HCT116 (cell line): ENCODE data around the gene PLEKHM3.

ENCODE experiments used
- CTCF ChIP-seq, 3 experiments: fragments of 200-600 bp in 1 of 3; sonication (generic) in 1 of 3; IDR thresholded peaks in 2 of 3; conservative IDR thresholded peaks in 1 of 3; 2 replicates each; pipeline ENCODE4 v1.5.1; 2012 to 2017; ENCODE audit warnings: low read depth in 2 of 3, low read length in 2 of 3, antibody characterized with exemption in 1 of 3, borderline replicate concordance in 1 of 3, control low read depth in 1 of 3, mild to moderate bottlenecking in 1 of 3, mixed read lengths in 1 of 3, mixed run types in 1 of 3, moderate library complexity in 1 of 3; ENCODE audit not compliant: insufficient read depth in 1 of 3
- EZH2 ChIP-seq: fragments of 200-600 bp; sonication (generic); IDR thresholded peaks from 2 replicates; pipeline ENCODE4 v1.6.1; 2017; ENCODE audit warnings: antibody characterized with exemption, mixed run types
- EZH2phosphoT487 ChIP-seq: fragments of 200-600 bp; IDR thresholded peaks from 2 replicates; pipeline ENCODE4 v1.6.1; 2018; ENCODE audit warnings: antibody characterized with exemption, borderline replicate concordance
- JUND ChIP-seq: IDR thresholded peaks from 2 replicates; pipeline ENCODE4 v1.6.1; 2012
- POLR2A ChIP-seq: IDR thresholded peaks from 2 replicates; pipeline ENCODE4 v1.7.0; 2011; ENCODE audit warnings: borderline replicate concordance; ENCODE audit not compliant: insufficient read depth, insufficient read length; ENCODE audit errors: extremely low read depth
- POLR2AphosphoS5 ChIP-seq: IDR thresholded peaks from 2 replicates; pipeline ENCODE4 v1.6.1; 2011; ENCODE audit warnings: mild to moderate bottlenecking, low read depth, low read length, moderate library complexity
- RAD21 ChIP-seq: IDR thresholded peaks from 2 replicates; pipeline ENCODE4 v1.6.1; 2012; ENCODE audit warnings: low read depth, mild to moderate bottlenecking
- SP1 ChIP-seq: IDR thresholded peaks from 2 replicates; pipeline ENCODE4 v1.6.1; 2012; ENCODE audit warnings: low read depth
- TCF7L2 ChIP-seq: IDR thresholded peaks from 2 replicates; pipeline ENCODE4 v1.7.0; 2011; ENCODE audit warnings: borderline replicate concordance, inconsistent platforms; ENCODE audit not compliant: insufficient read depth, insufficient read length; ENCODE audit errors: extremely low read depth
- ZNF274 ChIP-seq: fragments of 200-500 bp; sonication (Bioruptor generic); IDR thresholded peaks from 2 replicates; pipeline ENCODE4 v1.6.1; 2014; ENCODE audit warnings: mild to moderate bottlenecking, low read depth, low read length, inconsistent platforms
- TF ChIP-seq, protein P1 (sequence below): IDR thresholded peaks from 2 replicates; pipeline ENCODE4 v1.6.1; 2011; ENCODE audit warnings: mild to moderate bottlenecking, low read length, moderate library complexity; ENCODE audit not compliant: insufficient replicate concordance; ENCODE audit errors: extremely low read depth
- TF ChIP-seq, protein P2 (sequence below): IDR thresholded peaks from 2 replicates; pipeline ENCODE4 v1.6.1; 2012

DNA sequence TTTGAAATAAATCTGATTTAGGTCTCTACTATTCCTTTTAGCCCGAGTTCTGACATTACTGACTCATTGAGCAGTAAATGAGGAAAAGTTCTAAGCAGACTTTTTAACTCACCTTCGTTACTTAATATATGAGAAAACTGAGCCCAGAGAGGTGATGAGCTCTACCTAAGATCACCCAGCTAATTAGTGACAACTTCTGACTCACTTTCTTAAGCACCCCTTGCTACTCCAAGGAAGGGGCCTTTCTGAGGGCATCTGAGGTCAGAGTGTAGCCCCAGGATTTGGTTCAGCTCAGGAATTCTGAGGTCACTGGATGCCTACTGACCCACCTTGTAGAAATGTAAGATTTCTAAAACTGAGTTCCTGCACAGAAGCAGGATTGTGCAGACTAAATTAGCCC, 153.4 kb downstream of the PLEKHM3 start:
- TF ChIP-seq, protein P1, sequence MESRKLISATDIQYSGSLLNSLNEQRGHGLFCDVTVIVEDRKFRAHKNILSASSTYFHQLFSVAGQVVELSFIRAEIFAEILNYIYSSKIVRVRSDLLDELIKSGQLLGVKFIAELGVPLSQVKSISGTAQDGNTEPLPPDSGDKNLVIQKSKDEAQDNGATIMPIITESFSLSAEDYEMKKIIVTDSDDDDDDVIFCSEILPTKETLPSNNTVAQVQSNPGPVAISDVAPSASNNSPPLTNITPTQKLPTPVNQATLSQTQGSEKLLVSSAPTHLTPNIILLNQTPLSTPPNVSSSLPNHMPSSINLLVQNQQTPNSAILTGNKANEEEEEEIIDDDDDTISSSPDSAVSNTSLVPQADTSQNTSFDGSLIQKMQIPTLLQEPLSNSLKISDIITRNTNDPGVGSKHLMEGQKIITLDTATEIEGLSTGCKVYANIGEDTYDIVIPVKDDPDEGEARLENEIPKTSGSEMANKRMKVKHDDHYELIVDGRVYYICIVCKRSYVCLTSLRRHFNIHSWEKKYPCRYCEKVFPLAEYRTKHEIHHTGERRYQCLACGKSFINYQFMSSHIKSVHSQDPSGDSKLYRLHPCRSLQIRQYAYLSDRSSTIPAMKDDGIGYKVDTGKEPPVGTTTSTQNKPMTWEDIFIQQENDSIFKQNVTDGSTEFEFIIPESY = no peak
- TF ChIP-seq CTCF (IDR thresholded peaks at IDR 0.05 in 2 of 3, conservative IDR thresholded peaks at IDR 0.05 in 1 of 3; ENCODE audit: borderline replicate concordance in 1 of 3, insufficient read depth in 1 of 3, low read depth in 2 of 3, low read length in 2 of 3) (no peak), RAD21 (no peak), JUND (no peak), POLR2AphosphoS5 (no peak), POLR2A (no peak), TCF7L2 (no peak), SP1 (no peak), EZH2phosphoT487 (no peak), ZNF274 (no peak), EZH2 (no peak)
- TF ChIP-seq, protein P2, sequence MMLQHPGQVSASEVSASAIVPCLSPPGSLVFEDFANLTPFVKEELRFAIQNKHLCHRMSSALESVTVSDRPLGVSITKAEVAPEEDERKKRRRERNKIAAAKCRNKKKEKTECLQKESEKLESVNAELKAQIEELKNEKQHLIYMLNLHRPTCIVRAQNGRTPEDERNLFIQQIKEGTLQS = no peak
